ENCODE data around the gene CMPK2. TPM values are rescaled to one million over a fixed set of nuclear protein-coding genes. Genes with fewer than 3 reads are reported as not detected.

CMPK2 gene
- total and polyA plus RNA-seq, 9 of the 15 experiments (the other 6 are each of a cell fraction or from before 2014, with no cell fraction given): 2.6 to 10.5 (median 5.0) TPM

DNA sequence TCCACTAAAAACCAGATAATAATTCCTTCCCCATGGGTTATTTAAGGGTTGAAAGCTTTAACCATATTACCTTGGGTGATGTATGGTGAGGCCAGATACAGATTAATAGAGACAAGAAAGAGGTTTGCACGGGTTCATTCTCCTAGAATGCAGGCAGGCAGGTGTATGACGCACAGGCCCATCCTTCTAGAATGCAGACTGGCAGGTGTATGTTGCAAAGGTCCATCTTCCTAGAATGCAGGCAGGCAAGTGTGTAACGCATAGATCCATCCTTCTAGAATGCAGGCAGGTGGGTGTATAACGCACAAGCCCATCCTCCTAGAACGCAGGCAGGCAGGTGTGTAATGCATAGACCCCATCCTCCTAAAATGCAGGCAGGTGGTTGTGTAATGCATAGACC, 15.8 kb upstream of the CMPK2 start:
- Histone ChIP-seq H3K9me3 (replicated peaks; ENCODE audit: control insufficient read depth, insufficient read depth, low read depth, low read length) (peaks cover 18% of the 10 kb centered on the region), H3K4me3 (no peak overlapping the region), H3K27ac (ENCODE audit: extremely low read depth, low read depth, low read length) (no peak overlapping the region), H2AFZ (ENCODE audit: low read depth, low read length) (no peak overlapping the region), H3K4me1 (replicated peaks in 1 of 2; ENCODE audit: control insufficient read depth in 2 of 2, insufficient read depth in 2 of 2, low read length in 2 of 2) (peaks cover 17 to 64% of the 10 kb centered on the region in 2 experiments; a peak in 4 of 5 replicates), H3K9ac (ENCODE audit: insufficient read depth in 1 of 2, low read depth in 2 of 2, low read length in 2 of 2) (no peak overlapping the region), H3K27me3 (ENCODE audit: control insufficient read depth in 2 of 2, insufficient read depth in 2 of 2, low read length in 2 of 2) (no peaks in the 10 kb centered on the region), H3K9me1 (ENCODE audit: control insufficient read depth, insufficient read depth, low read length) (no peaks in the 10 kb centered on the region), H3K79me2 (ENCODE audit: control insufficient read depth, insufficient read depth, low read length) (no peaks in the 10 kb centered on the region), H3K36me3 (ENCODE audit: control insufficient read depth, insufficient read depth, low read length) (no peaks in the 10 kb centered on the region), H3K4me2 (ENCODE audit: insufficient read depth, low read length) (no peak overlapping the region), H4K20me1 (replicated peaks; ENCODE audit: control insufficient read depth, insufficient read depth, low read length) (no peaks in the 10 kb centered on the region)
- ATAC-seq: no peak
- in situ Hi-C loops (cut with MboI): no loop called here
- no peak for DNase-seq (ENCODE audit: extremely low read depth in 1 of 4, low spot score in 3 of 4)
- POLR2A ChIA-PET: interaction anchor here (1.2 kb wide), 1 partner anchor 15 kb away, joined by 3 read pairs; no protein-coding TSS in a partner anchor
- 83% methylated on average over 5 of the region's 5 CpGs for WGBS (ENCODE audit: insufficient coverage, low coverage, missing lambda C conversion rate)
- no peak for FAIRE-seq
- intact Hi-C loops (cut with micrococcal nuclease): loop anchor here (2.0 kb wide), 1 partner anchor 13 kb away; no protein-coding TSS in a partner anchor
- no TSS peak for BruUV-seq (replicated peaks)
- CTCF ChIA-PET (ENCODE audit: low intra/inter-chr PET ratio): no interaction called here
- no peak for TF ChIP-seq CBFA2T2 (conservative IDR thresholded peaks at IDR 0.05)
- TF ChIP-seq NFIX (CRISPR knock-in tag; IDR thresholded peaks at IDR 0.05; ENCODE audit: low read depth): no peak
- TF ChIP-seq MTA3 (IDR thresholded peaks at IDR 0.05; ENCODE audit: borderline replicate concordance): no peak
- no peak for TF ChIP-seq CEBPB (tag; IDR thresholded peaks at IDR 0.05)
- no peak for TF ChIP-seq NFXL1 (CRISPR knock-in tag; IDR thresholded peaks at IDR 0.05)
- TF ChIP-seq, protein P1, sequence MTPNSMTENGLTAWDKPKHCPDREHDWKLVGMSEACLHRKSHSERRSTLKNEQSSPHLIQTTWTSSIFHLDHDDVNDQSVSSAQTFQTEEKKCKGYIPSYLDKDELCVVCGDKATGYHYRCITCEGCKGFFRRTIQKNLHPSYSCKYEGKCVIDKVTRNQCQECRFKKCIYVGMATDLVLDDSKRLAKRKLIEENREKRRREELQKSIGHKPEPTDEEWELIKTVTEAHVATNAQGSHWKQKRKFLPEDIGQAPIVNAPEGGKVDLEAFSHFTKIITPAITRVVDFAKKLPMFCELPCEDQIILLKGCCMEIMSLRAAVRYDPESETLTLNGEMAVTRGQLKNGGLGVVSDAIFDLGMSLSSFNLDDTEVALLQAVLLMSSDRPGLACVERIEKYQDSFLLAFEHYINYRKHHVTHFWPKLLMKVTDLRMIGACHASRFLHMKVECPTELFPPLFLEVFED (CRISPR knock-in tag; conservative IDR thresholded peaks at IDR 0.05): no peak
- TF ChIP-seq RBM25 (IDR thresholded peaks at IDR 0.05; ENCODE audit: low read depth, low read length, severe bottlenecking): no peak
- TF ChIP-seq ZNF778 (CRISPR knock-in tag; IDR thresholded peaks at IDR 0.05): no peak
- TF ChIP-seq, protein P2, sequence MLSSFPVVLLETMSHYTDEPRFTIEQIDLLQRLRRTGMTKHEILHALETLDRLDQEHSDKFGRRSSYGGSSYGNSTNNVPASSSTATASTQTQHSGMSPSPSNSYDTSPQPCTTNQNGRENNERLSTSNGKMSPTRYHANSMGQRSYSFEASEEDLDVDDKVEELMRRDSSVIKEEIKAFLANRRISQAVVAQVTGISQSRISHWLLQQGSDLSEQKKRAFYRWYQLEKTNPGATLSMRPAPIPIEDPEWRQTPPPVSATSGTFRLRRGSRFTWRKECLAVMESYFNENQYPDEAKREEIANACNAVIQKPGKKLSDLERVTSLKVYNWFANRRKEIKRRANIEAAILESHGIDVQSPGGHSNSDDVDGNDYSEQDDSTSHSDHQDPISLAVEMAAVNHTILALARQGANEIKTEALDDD (IDR thresholded peaks at IDR 0.05): no peak
- TF ChIP-seq XRCC5 (IDR thresholded peaks at IDR 0.05; ENCODE audit: low read depth, low read length): no peak
- TF ChIP-seq, protein P3, sequence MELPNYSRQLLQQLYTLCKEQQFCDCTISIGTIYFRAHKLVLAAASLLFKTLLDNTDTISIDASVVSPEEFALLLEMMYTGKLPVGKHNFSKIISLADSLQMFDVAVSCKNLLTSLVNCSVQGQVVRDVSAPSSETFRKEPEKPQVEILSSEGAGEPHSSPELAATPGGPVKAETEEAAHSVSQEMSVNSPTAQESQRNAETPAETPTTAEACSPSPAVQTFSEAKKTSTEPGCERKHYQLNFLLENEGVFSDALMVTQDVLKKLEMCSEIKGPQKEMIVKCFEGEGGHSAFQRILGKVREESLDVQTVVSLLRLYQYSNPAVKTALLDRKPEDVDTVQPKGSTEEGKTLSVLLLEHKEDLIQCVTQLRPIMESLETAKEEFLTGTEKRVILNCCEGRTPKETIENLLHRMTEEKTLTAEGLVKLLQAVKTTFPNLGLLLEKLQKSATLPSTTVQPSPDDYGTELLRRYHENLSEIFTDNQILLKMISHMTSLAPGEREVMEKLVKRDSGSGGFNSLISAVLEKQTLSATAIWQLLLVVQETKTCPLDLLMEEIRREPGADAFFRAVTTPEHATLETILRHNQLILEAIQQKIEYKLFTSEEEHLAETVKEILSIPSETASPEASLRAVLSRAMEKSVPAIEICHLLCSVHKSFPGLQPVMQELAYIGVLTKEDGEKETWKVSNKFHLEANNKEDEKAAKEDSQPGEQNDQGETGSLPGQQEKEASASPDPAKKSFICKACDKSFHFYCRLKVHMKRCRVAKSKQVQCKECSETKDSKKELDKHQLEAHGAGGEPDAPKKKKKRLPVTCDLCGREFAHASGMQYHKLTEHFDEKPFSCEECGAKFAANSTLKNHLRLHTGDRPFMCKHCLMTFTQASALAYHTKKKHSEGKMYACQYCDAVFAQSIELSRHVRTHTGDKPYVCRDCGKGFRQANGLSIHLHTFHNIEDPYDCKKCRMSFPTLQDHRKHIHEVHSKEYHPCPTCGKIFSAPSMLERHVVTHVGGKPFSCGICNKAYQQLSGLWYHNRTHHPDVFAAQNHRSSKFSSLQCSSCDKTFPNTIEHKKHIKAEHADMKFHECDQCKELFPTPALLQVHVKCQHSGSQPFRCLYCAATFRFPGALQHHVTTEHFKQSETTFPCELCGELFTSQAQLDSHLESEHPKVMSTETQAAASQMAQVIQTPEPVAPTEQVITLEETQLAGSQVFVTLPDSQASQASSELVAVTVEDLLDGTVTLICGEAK (IDR thresholded peaks at IDR 0.05): no peak
- TF ChIP-seq, protein P3 (CRISPR knock-in tag; IDR thresholded peaks at IDR 0.05): no peak
- no peak for TF ChIP-seq EHMT2 (IDR thresholded peaks at IDR 0.05)

Measured in K562 (cell line).